A549 treated with dexamethasone at 1 μM for 4 hours (cell line): ENCODE measurements around the gene SLAMF6. TPM values are rescaled to one million over a fixed set of nuclear protein-coding genes. Genes with fewer than 3 reads are reported as not detected.

Source experiments
- total RNA-seq: library from RNA; stranded (reverse); fragments of 200-300 nt; extraction: Qiagen RNA extraction; gene quantifications from 5 replicates; pipeline ENCODE4 v1.2.3, GENCODE V29; 2022

Gene SLAMF6
- not detected in 5 replicates for total RNA-seq

DNA sequence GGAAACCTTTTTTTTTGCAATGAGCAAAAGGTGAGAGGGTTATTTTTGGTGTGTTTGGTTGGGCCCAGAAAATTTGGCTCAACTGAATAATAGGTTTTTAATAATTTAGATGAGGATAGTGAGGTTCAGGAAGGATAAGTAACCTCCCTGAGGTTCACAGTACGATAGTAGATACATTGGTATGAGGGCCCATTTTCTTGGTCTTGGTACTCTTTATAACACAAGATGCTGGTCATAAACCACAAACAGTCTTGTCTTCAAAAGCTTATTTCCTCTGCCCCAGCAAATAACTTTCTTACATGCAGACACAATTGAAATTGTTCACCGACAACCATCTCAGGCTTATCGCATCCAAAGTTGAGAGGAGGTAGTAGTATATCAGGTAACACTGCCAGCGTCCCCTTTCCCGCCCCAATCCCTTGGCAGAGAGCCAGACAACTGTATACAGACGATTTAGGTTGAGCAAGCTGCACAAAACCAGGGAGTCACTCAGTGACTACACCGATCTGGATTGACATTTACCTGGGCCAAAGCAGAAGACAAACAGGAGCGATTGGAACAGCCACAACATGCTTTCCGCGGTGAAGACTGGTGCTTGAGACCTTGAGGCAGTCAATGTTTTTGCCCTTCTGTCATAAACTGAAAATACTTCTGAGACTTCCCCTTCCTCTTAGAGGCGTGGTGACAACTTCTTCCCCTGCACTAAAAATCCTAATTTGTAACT, at the start of gene SLAMF6:
Gene SLAMF6, minus strand, starts transcription at position 634 of the 724 bp plus-strand sequence. Its CDS starts 63 bp downstream, at position 571.

Other genes with a start within 250 kb of the SLAMF6 start
- gene PEX19, start 238.1 kb downstream of the SLAMF6 start, total RNA-seq: 20.8 to 25.2 TPM (median 23.4 TPM) in 5 replicates
- gene COPA, start 180.0 kb downstream of the SLAMF6 start, total RNA-seq: 77.3 to 90.4 TPM (median 86.3 TPM) in 5 replicates
- gene NCSTN, start 179.9 kb downstream of the SLAMF6 start, total RNA-seq: 41.5 to 54.5 TPM (median 51.5 TPM) in 5 replicates
- gene NHLH1, start 156.2 kb downstream of the SLAMF6 start, total RNA-seq: 0.33 to 0.83 TPM (median 0.44 TPM) in 5 replicates
- gene VANGL2, start 122.7 kb downstream of the SLAMF6 start, total RNA-seq: 0.62 to 0.80 TPM (median 0.74 TPM) in 5 replicates
- gene CD84, start 56.2 kb upstream of the SLAMF6 start, total RNA-seq: not detected in 5 replicates
- 0.05 TPM in 1 of 5 replicates, not detected in the others for gene SLAMF1, start 123.8 kb upstream of the SLAMF6 start, total RNA-seq
- not detected in 5 replicates for gene CD48, start 188.6 kb upstream of the SLAMF6 start, total RNA-seq
- 0.87 to 1.8 TPM (median 1.6 TPM) in 5 replicates for gene SLAMF7, start 216.0 kb upstream of the SLAMF6 start, total RNA-seq